GM18873 (cell line): Measurements from ENCODE around the gene COMP.

Source experiments
- ATAC-seq: cut with Tn5 transposase; IDR thresholded peaks from one replicate; pipeline ENCODE4 v1.9.1; 2021; ENCODE audit warnings: mild to moderate bottlenecking, moderate library complexity, moderate number of reproducible peaks; ENCODE audit not compliant: unreplicated experiment, low FRiP score

Gene COMP

GRCh38 chr19:18785179-18786124 is 5.7 kb downstream of the COMP start:
- no peak for ATAC-seq

- ATAC-seq = no peak
Measured at GRCh38 chr19:18784786-18785120, 6.4 kb downstream of the COMP start.

- no peak for ATAC-seq
Measured at GRCh38 chr19:18783958-18784785, 6.9 kb downstream of the COMP start.

GRCh38 chr19:18782559-18783225 is 8.4 kb downstream of the COMP start:
- no peak for ATAC-seq

GRCh38 chr19:18781885-18782527 is 9.1 kb downstream of the COMP start:
- ATAC-seq = no peak

GRCh38 chr19:18781047-18781600 is 10.0 kb downstream of the COMP start:
- no peak for ATAC-seq

GRCh38 chr19:18780631-18781030 is 10.5 kb downstream of the COMP start:
- no peak for ATAC-seq

- ATAC-seq = no peak
Measured at GRCh38 chr19:18780081-18780480, 11.0 kb downstream of the COMP start.

- no peak for ATAC-seq
Measured at GRCh38 chr19:18778826-18779495, 12.1 kb downstream of the COMP start.

- no peak for ATAC-seq
Measured at GRCh38 chr19:18778076-18778389, 13.1 kb downstream of the COMP start.

- ATAC-seq = no peak
Measured at GRCh38 chr19:18777301-18778075, 13.6 kb downstream of the COMP start.

- ATAC-seq = no peak
Measured at GRCh38 chr19:18776736-18777135, 14.4 kb downstream of the COMP start.

GRCh38 chr19:18776288-18776594 is 14.9 kb downstream of the COMP start:
- no peak for ATAC-seq

GRCh38 chr19:18775586-18776287 is 15.4 kb downstream of the COMP start:
- ATAC-seq = no peak

- no peak for ATAC-seq
Measured at GRCh38 chr19:18774782-18775444, 16.2 kb downstream of the COMP start.

GRCh38 chr19:18774107-18774506 is 17.0 kb downstream of the COMP start:
- no peak for ATAC-seq

GRCh38 chr19:18773682-18774081 is 17.4 kb downstream of the COMP start:
- no peak for ATAC-seq
